Measurements from ENCODE around the gene PDLIM5.
"Not testable (repeated sequence)": the region's sequence is repeated elsewhere in the genome, so short reads cannot be mapped to it uniquely, and the experiment has no call there.

The PDLIM5 gene

DNA sequence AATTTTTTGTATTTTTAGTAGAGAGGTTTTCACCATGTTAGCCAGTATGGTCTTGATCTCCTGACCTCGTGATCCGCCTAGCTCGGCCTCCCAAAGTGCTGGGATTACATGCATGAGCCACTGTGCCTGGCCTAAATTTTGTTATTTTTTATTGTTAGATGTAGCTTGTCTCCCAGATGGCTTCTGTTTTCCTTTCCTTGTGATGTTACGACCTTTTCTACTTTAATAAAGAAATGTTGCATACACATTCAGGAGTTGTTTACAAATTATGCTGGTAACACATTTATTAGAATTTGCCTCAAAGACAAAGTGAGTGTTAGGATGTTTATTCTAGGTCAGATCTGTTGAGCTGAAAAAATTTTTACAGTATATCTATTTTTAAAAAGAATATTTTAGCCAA lies 18.4 kb downstream of the PDLIM5 start:
- H3K4me2 ChIP-seq (ENCODE audit: low read length), result no peak overlapping the region
- no peaks in the 10 kb centered on the region for H3K79me2 ChIP-seq (ENCODE audit: control insufficient read depth, low read length)
- no peaks in the 10 kb centered on the region for H3K9me3 ChIP-seq (ENCODE audit: control insufficient read depth, insufficient read depth, low read length)
- no peaks in the 10 kb centered on the region for H4K20me1 ChIP-seq (ENCODE audit: control insufficient read depth, insufficient read depth, low read depth, low read length)
- H3K27me3 ChIP-seq (ENCODE audit: control insufficient read depth, low read length), result no peaks in the 10 kb centered on the region
- H3K4me3 ChIP-seq (ENCODE audit: low read length), result no peak overlapping the region
- no peaks in the 10 kb centered on the region for H3K36me3 ChIP-seq (ENCODE audit: control insufficient read depth, low read length)
- H3F3A ChIP-seq (ENCODE audit: control insufficient read depth, insufficient read depth), result no peaks in the 10 kb centered on the region
- H3K4me1 ChIP-seq (ENCODE audit: control insufficient read depth, low read length), result no peaks in the 10 kb centered on the region
- no peaks in the 10 kb centered on the region for H3K9me2 ChIP-seq (replicated peaks; ENCODE audit: control insufficient read depth, low read length)
- TF ChIP-seq EZH2phosphoT487 (IDR thresholded peaks at IDR 0.05; ENCODE audit: borderline replicate concordance, low read length) (no peak), CTCF (IDR thresholded peaks at IDR 0.05; ENCODE audit: low read depth, low read length, poor library complexity, severe bottlenecking) (no peak)
- H3K27ac ChIP-seq (ENCODE audit: low read depth, low read length), result no peak overlapping the region

DNA sequence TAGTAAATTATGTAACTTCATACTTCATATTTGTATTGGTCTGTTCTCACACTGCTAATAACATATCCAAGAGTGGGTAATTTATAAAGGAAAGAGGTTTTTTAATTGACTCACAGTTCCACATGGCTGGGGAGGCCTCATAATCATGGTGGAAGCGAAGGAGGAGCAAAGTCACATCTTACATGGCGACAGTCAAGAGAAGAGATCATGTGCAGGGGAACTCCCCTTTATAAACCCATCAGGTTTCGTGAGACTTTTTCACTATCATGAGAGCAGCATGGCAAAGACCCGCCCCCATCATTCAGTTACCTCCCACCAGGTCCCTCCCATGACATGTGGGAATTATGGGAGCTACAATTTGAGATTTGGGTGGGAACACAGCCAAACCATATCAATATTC lies 19.0 kb downstream of the PDLIM5 start:
- not testable (repeated sequence) for H3K4me3 ChIP-seq (ENCODE audit: low read length); H3K4me1 ChIP-seq (ENCODE audit: control insufficient read depth, low read length); H3K4me2 ChIP-seq (ENCODE audit: low read length); H3K36me3 ChIP-seq (ENCODE audit: control insufficient read depth, low read length); H3K9me2 ChIP-seq (replicated peaks; ENCODE audit: control insufficient read depth, low read length); H3K9me3 ChIP-seq (ENCODE audit: control insufficient read depth, insufficient read depth, low read length); H4K20me1 ChIP-seq (ENCODE audit: control insufficient read depth, insufficient read depth, low read depth, low read length); H3K79me2 ChIP-seq (ENCODE audit: control insufficient read depth, low read length); H3K27ac ChIP-seq (ENCODE audit: low read depth, low read length); H3K27me3 ChIP-seq (ENCODE audit: control insufficient read depth, low read length); H3F3A ChIP-seq (ENCODE audit: control insufficient read depth, insufficient read depth)

DNA sequence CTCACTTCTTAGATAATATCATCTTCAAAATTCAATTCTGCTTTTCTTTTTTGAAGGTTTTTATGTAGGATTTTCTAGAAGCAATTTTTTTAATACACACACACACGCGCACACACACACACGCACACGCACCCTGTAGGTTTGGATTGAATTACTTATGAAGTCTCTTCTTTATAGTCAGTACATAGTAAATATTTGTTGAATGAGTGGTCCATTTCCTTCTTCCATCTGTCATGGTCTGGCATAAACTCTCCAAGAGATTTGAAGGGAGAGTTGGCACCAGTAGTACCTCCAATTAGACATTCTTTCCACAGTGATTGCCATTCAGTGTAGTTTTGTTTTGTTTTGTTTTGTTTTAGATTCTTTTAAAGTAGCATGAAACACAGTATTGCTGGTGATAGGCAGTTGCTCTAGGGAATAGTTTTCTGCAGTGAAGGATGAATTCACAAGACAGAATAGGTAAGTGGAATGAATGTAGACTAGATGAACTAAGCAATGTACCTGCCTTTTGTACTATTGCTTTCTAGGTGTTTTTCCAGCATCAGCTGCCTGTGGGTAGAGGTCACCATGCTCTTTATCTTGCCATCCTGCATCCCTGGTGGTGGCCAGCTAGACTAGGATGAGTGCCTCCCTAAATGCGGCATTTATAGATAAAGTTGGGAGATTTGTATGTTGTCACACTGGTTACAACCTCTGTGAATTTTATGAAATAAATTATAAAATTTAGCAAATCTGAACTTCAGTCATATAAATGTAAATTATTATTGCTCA lies 20.5 kb downstream of the PDLIM5 start:
- H3K79me2 ChIP-seq (ENCODE audit: control insufficient read depth, low read length), result no peaks in the 10 kb centered on the region
- no peaks in the 10 kb centered on the region for H3F3A ChIP-seq (ENCODE audit: control insufficient read depth, insufficient read depth)
- TF ChIP-seq EZH2phosphoT487 (IDR thresholded peaks at IDR 0.05; ENCODE audit: borderline replicate concordance, low read length) (no peak), CTCF (IDR thresholded peaks at IDR 0.05; ENCODE audit: low read depth, low read length, poor library complexity, severe bottlenecking) (no peak)
- no peaks in the 10 kb centered on the region for H3K4me1 ChIP-seq (ENCODE audit: control insufficient read depth, low read length)
- H3K9me2 ChIP-seq (replicated peaks; ENCODE audit: control insufficient read depth, low read length), result no peaks in the 10 kb centered on the region
- H3K27ac ChIP-seq (ENCODE audit: low read depth, low read length), result no peak overlapping the region
- H4K20me1 ChIP-seq (ENCODE audit: control insufficient read depth, insufficient read depth, low read depth, low read length), result no peaks in the 10 kb centered on the region
- no peak overlapping the region for H3K4me2 ChIP-seq (ENCODE audit: low read length)
- no peaks in the 10 kb centered on the region for H3K36me3 ChIP-seq (ENCODE audit: control insufficient read depth, low read length)
- H3K9me3 ChIP-seq (ENCODE audit: control insufficient read depth, insufficient read depth, low read length), result no peaks in the 10 kb centered on the region
- no peak overlapping the region for H3K4me3 ChIP-seq (ENCODE audit: low read length)
- H3K27me3 ChIP-seq (ENCODE audit: control insufficient read depth, low read length), result no peaks in the 10 kb centered on the region

DNA sequence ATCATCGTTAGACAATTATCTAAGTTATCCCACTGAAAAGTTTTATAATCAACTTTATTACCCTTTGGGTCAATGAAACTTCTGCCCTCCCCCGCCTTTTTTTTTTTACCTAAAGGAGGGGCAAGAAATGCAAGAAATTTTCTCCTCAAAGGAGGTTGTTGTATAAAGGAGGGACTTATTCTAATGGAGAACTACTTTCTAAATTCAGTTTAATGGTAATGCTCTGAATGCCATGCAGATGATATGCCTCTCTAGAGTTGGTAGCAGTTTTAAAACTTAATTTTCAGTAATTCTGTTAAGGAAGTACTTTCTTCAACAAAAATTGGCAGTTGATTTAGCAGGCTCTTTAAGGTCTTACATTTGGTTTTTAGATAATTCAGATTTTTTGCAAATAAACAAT lies 23.3 kb downstream of the PDLIM5 start:
- no peaks in the 10 kb centered on the region for H3K27me3 ChIP-seq (ENCODE audit: control insufficient read depth, low read length)
- no peak overlapping the region for H3K4me2 ChIP-seq (ENCODE audit: low read length)
- TF ChIP-seq EZH2phosphoT487 (IDR thresholded peaks at IDR 0.05; ENCODE audit: borderline replicate concordance, low read length) (no peak), CTCF (IDR thresholded peaks at IDR 0.05; ENCODE audit: low read depth, low read length, poor library complexity, severe bottlenecking) (no peak)
- no peaks in the 10 kb centered on the region for H3K4me1 ChIP-seq (ENCODE audit: control insufficient read depth, low read length)
- no peaks in the 10 kb centered on the region for H3K9me2 ChIP-seq (replicated peaks; ENCODE audit: control insufficient read depth, low read length)
- H3K4me3 ChIP-seq (ENCODE audit: low read length), result no peak overlapping the region
- no peaks in the 10 kb centered on the region for H3K9me3 ChIP-seq (ENCODE audit: control insufficient read depth, insufficient read depth, low read length)
- H3K36me3 ChIP-seq (ENCODE audit: control insufficient read depth, low read length), result no peaks in the 10 kb centered on the region
- no peaks in the 10 kb centered on the region for H3K79me2 ChIP-seq (ENCODE audit: control insufficient read depth, low read length)
- H3K27ac ChIP-seq (ENCODE audit: low read depth, low read length), result no peak overlapping the region
- no peaks in the 10 kb centered on the region for H3F3A ChIP-seq (ENCODE audit: control insufficient read depth, insufficient read depth)
- no peaks in the 10 kb centered on the region for H4K20me1 ChIP-seq (ENCODE audit: control insufficient read depth, insufficient read depth, low read depth, low read length)
